ENCODE measurements around the gene PXK.

- no peak for TF ChIP-seq CTCF (IDR thresholded peaks at IDR 0.05)
- TF ChIP-seq POLR2AphosphoS5 (IDR thresholded peaks at IDR 0.05) = no peak
- no peak for TF ChIP-seq POLR2A (IDR thresholded peaks at IDR 0.05)
- TF ChIP-seq EP300 (IDR thresholded peaks at IDR 0.05) = no peak
These were observed 37.7 kb downstream of the PXK start for GRCh38 chr3:58370407-58370806.
